ENCODE measurements around the gene TMC8.

Gene TMC8

GRCh38 chr17:78124081-78124835 is 6.3 kb upstream of the TMC8 start:
- peak; percentile 55 to 68 (median 59) for DNase-seq

GRCh38 chr17:78124836-78125137 is 5.8 kb upstream of the TMC8 start:
- no peak for DNase-seq

- no peak for DNase-seq
These were observed 5.2 kb upstream of the TMC8 start for GRCh38 chr17:78125138-78125913.

GRCh38 chr17:78125976-78126894 is 4.3 kb upstream of the TMC8 start:
- DNase-seq, result no peak

- DNase-seq, result no peak
These were observed 3.7 kb upstream of the TMC8 start for GRCh38 chr17:78126895-78127238.

- DNase-seq, result peak; percentile 80 to 89 (median 84)
These were observed 3.2 kb upstream of the TMC8 start for GRCh38 chr17:78127239-78127887.

- DNase-seq, result peak in 1 of 3 donors; percentile 55
These were observed 2.6 kb upstream of the TMC8 start for GRCh38 chr17:78127888-78128550.

GRCh38 chr17:78128551-78129350 is 1.8 kb upstream of the TMC8 start, which contains the start of gene TMC6:
Gene TMC6 (minus strand): TSS chr17:78128755. CDS start chr17:78126832, 1,923 bp downstream.
- peak in 2 of 3 donors; percentile 66 to 83 for DNase-seq

- no peak for DNase-seq
These were observed 1.1 kb upstream of the TMC8 start for GRCh38 chr17:78129351-78130089.

GRCh38 chr17:78130090-78130436 is 508 bp upstream of the TMC8 start:
- DNase-seq, result no peak

GRCh38 chr17:78131172-78132083 is 857 bp downstream of the TMC8 start:
- DNase-seq, result peak; percentile 57 to 74 (median 60)

- no peak for DNase-seq
These were observed 1.6 kb downstream of the TMC8 start for GRCh38 chr17:78132084-78132676.

- DNase-seq, result no peak
These were observed 2.2 kb downstream of the TMC8 start for GRCh38 chr17:78132767-78133178.

- no peak for DNase-seq
These were observed 2.8 kb downstream of the TMC8 start for GRCh38 chr17:78133179-78133951.

- peak; percentile 65 to 71 (median 67) for DNase-seq
These were observed 3.7 kb downstream of the TMC8 start for GRCh38 chr17:78133971-78134898.

GRCh38 chr17:78134899-78135385 is 4.4 kb downstream of the TMC8 start:
- DNase-seq, result no peak

Data from suppressor macrophage treated with lipopolysaccharide for 1 hour (primary cell).